Measurements from ENCODE around the gene ZNF273. TPM values are rescaled to one million over a fixed set of nuclear protein-coding genes. Genes with fewer than 3 reads are reported as not detected.
"Not testable (repeated sequence)": the region's sequence is repeated elsewhere in the genome, so short reads cannot be mapped to it uniquely, and the experiment has no call there.

ZNF273 gene
- total RNA-seq, 4 donors from 2014 or later = 2.7 to 8.3 (median 3.4) TPM

GRCh38 chr7:64905133-64905532 lies 2.1 kb downstream of the ZNF273 start:
- H3K4me3 ChIP-seq = no peak overlapping the region
- WGBS = 85% methylated on average over 12 of the region's 12 CpGs
- peaks cover 9 to 23% (median 19%) of the 10 kb centered on the region in 4 donors for H3K4me1 ChIP-seq
- H3K27ac ChIP-seq (replicated peaks in 1 of 4) = no peak overlapping the region
- DNase-seq (ENCODE audit: extremely low spot score) = no peak
- intact Hi-C loops (cut with DNase I) = no loop called here
- TF ChIP-seq EP300 (IDR thresholded peaks at IDR 0.05) (no peak), POLR2AphosphoS5 (IDR thresholded peaks at IDR 0.05) (no peak), CTCF (IDR thresholded peaks at IDR 0.05) (no peak), POLR2A (IDR thresholded peaks at IDR 0.05; ENCODE audit: low read depth) (no peak)
- H3K36me3 ChIP-seq = no peaks in the 10 kb centered on the region
- H3K9me3 ChIP-seq = no peaks in the 10 kb centered on the region
- H3K27me3 ChIP-seq = no peaks in the 10 kb centered on the region

- no peak overlapping the region for H3K4me3 ChIP-seq
- 78% methylated on average over 4 of the region's 4 CpGs for WGBS
- intact Hi-C loops (cut with DNase I) = no loop called here
- H3K36me3 ChIP-seq = no peaks in the 10 kb centered on the region
- H3K4me1 ChIP-seq = peaks cover 9 to 23% (median 19%) of the 10 kb centered on the region in 4 donors
- no peaks in the 10 kb centered on the region for H3K27me3 ChIP-seq
- no peak overlapping the region for H3K27ac ChIP-seq (replicated peaks in 1 of 4)
- H3K9me3 ChIP-seq = no peaks in the 10 kb centered on the region
- TF ChIP-seq CTCF (IDR thresholded peaks at IDR 0.05) (no peak), EP300 (IDR thresholded peaks at IDR 0.05) (no peak), POLR2AphosphoS5 (IDR thresholded peaks at IDR 0.05) (no peak), POLR2A (IDR thresholded peaks at IDR 0.05; ENCODE audit: low read depth) (no peak)
- DNase-seq (ENCODE audit: extremely low spot score) = no peak
Measured at GRCh38 chr7:64905547-64905946, 2.5 kb downstream of the ZNF273 start.

GRCh38 chr7:64907641-64908326 lies 4.7 kb downstream of the ZNF273 start:
- Histone ChIP-seq H3K9me3 (no peaks in the 10 kb centered on the region), H3K27me3 (no peaks in the 10 kb centered on the region), H3K4me3 (no peak overlapping the region), H3K36me3 (no peaks in the 10 kb centered on the region), H3K4me1 (peaks cover 9 to 19% (median 14%) of the 10 kb centered on the region in 4 donors), H3K27ac (replicated peaks in 1 of 4) (no peak overlapping the region)
- 68% methylated on average over 5 of the region's 5 CpGs for WGBS
- no peak for TF ChIP-seq CTCF (IDR thresholded peaks at IDR 0.05)
- DNase-seq (ENCODE audit: extremely low spot score) = no peak
- intact Hi-C loops (cut with DNase I) = no loop called here

- no peak overlapping the region for H3K27ac ChIP-seq (replicated peaks in 1 of 4)
- DNase-seq (ENCODE audit: extremely low spot score) = no peak
- H3K36me3 ChIP-seq = no peaks in the 10 kb centered on the region
- H3K4me3 ChIP-seq = no peak overlapping the region
- H3K4me1 ChIP-seq = peaks cover 9 to 18% (median 12%) of the 10 kb centered on the region in 4 donors
- 86% methylated on average over 2 of the region's 2 CpGs for WGBS
- intact Hi-C loops (cut with DNase I) = no loop called here
- no peaks in the 10 kb centered on the region for H3K9me3 ChIP-seq
- TF ChIP-seq EP300 (IDR thresholded peaks at IDR 0.05) (no peak), CTCF (IDR thresholded peaks at IDR 0.05) (no peak), POLR2AphosphoS5 (IDR thresholded peaks at IDR 0.05) (no peak), POLR2A (IDR thresholded peaks at IDR 0.05; ENCODE audit: low read depth) (no peak)
- no peaks in the 10 kb centered on the region for H3K27me3 ChIP-seq
Measured at GRCh38 chr7:64908358-64908757, 5.3 kb downstream of the ZNF273 start.

- WGBS = 79% methylated on average over 3 of the region's 3 CpGs
- no peak for DNase-seq (ENCODE audit: extremely low spot score)
- H3K9me3 ChIP-seq = no peaks in the 10 kb centered on the region
- intact Hi-C loops (cut with DNase I) = no loop called here
- peaks cover 0 to 17% (median 0%) of the 10 kb centered on the region in 4 donors for H3K4me1 ChIP-seq
- peaks cover 0 to 4% (median 0%) of the 10 kb centered on the region in 4 donors for H3K36me3 ChIP-seq
- no peak for TF ChIP-seq POLR2AphosphoS5 (IDR thresholded peaks at IDR 0.05)
- no peak for TF ChIP-seq CTCF (IDR thresholded peaks at IDR 0.05)
- H3K27me3 ChIP-seq = no peaks in the 10 kb centered on the region
- H3K4me3 ChIP-seq = no peak overlapping the region
- H3K27ac ChIP-seq (replicated peaks in 1 of 4) = no peak overlapping the region
Measured at GRCh38 chr7:64914557-64914956, 11.5 kb downstream of the ZNF273 start.

- H3K4me3 ChIP-seq; DNase-seq (ENCODE audit: extremely low spot score); H3K27me3 ChIP-seq; H3K27ac ChIP-seq (replicated peaks in 1 of 4); H3K9me3 ChIP-seq; intact Hi-C loops (cut with DNase I); H3K36me3 ChIP-seq: not testable (repeated sequence)
- WGBS = 97% methylated on average over 9 of the region's 9 CpGs
- peaks cover 0 to 17% (median 0%) of the 10 kb centered on the region in 4 donors for H3K4me1 ChIP-seq
Measured at GRCh38 chr7:64915301-64915700, 12.2 kb downstream of the ZNF273 start.
